ENCODE measurements around the gene RNASE12. TPM values are rescaled to one million over a fixed set of nuclear protein-coding genes. Genes with fewer than 3 reads are reported as not detected.
"Not testable (repeated sequence)": the region's sequence is repeated elsewhere in the genome, so short reads cannot be mapped to it uniquely, and the experiment has no call there.

RNASE12 gene
- not detected for polyA plus RNA-seq (ENCODE audit: insufficient read length in 12 of 12)
- long read RNA-seq, donor 1, result 0 reads
- long read RNA-seq, donor 2, result 0 reads
- long read RNA-seq, donor 3, result 0 reads
- long read RNA-seq, donor 4, result 0 reads
- long read RNA-seq, donor 5, result 0 reads
- long read RNA-seq, donor 6, result 0 reads
- long read RNA-seq, donor 7, result 0 reads
- long read RNA-seq, donor 8, result 0 reads
- long read RNA-seq, donor 9, result 0 reads
- long read RNA-seq, donor 10, result 0 reads
- long read RNA-seq, donor 11, result 0 reads

- DNase-seq, result no peak
Observed at GRCh38 chr14:20591235-20591634, at the start of gene RNASE12. Gene RNASE12 (minus strand): TSS chr14:20591376. CDS start chr14:20590723, 653 bp downstream.

GRCh38 chr14:20632831-20633691 lies 41.9 kb upstream of the RNASE12 start:
- DNase-seq, result peak; percentile 35

- DNase-seq, result no peak
Observed at GRCh38 chr14:20632448-20632830, 41.3 kb upstream of the RNASE12 start.

- peak; percentile 53 for DNase-seq
Observed at GRCh38 chr14:20631880-20632389, 40.8 kb upstream of the RNASE12 start.

- DNase-seq, result peak; percentile 26
Observed at GRCh38 chr14:20631023-20631879, 40.1 kb upstream of the RNASE12 start.

- no peak for DNase-seq
Observed at GRCh38 chr14:20630340-20631022, 39.3 kb upstream of the RNASE12 start.

GRCh38 chr14:20628063-20628854 lies 37.1 kb upstream of the RNASE12 start:
- DNase-seq, result no peak

- no peak for DNase-seq
Observed at GRCh38 chr14:20627346-20628027, 36.3 kb upstream of the RNASE12 start.

GRCh38 chr14:20626274-20626673 lies 35.1 kb upstream of the RNASE12 start:
- no peak for DNase-seq

- DNase-seq, result no peak
Observed at GRCh38 chr14:20624495-20625070, 33.4 kb upstream of the RNASE12 start.

- DNase-seq, result no peak
Observed at GRCh38 chr14:20623798-20624197, 32.6 kb upstream of the RNASE12 start.

GRCh38 chr14:20622816-20623291 lies 31.7 kb upstream of the RNASE12 start:
- no peak for DNase-seq

- DNase-seq, result no peak
Observed at GRCh38 chr14:20620798-20621478, 29.8 kb upstream of the RNASE12 start.

- DNase-seq, result not testable (repeated sequence)
Observed at GRCh38 chr14:20619688-20620087, 28.5 kb upstream of the RNASE12 start.

GRCh38 chr14:20618271-20618749 lies 27.1 kb upstream of the RNASE12 start:
- DNase-seq, result no peak

- no peak for DNase-seq
Observed at GRCh38 chr14:20617138-20618003, 26.2 kb upstream of the RNASE12 start.

- DNase-seq, result no peak
Observed at GRCh38 chr14:20615996-20616395, 24.8 kb upstream of the RNASE12 start.
